SK-N-MC (cell line): Measurements from ENCODE around the gene ABCC1.

ENCODE experiments used
- DNase-seq: peaks from one replicate; pipeline ENCODE4 v3.0.0-alpha.2; 2011; ENCODE audit warnings: low read depth, low spot score
- H3K27ac ChIP-seq: fragments of 200-600 bp; sonication (generic); 2 replicates; pipeline ENCODE4 v1.5.1; 2016; ENCODE audit warnings: mixed run types
- H3K36me3 ChIP-seq: fragments of 200-600 bp; sonication (generic); 2 replicates; pipeline ENCODE4 v1.6.1; 2017; ENCODE audit warnings: antibody characterized with exemption, low read length, mixed read lengths; ENCODE audit not compliant: insufficient read depth
- H3K4me3 ChIP-seq: fragments of 200-600 bp; sonication (generic); 2 replicates; pipeline ENCODE4 v1.5.1; 2016
- H3K9ac ChIP-seq: fragments of 200-600 bp; sonication (generic); 2 replicates; pipeline ENCODE4 v1.8.0; 2017; ENCODE audit warnings: mixed run types, mixed read lengths; ENCODE audit not compliant: insufficient read length
- H3K9me3 ChIP-seq: fragments of 200-600 bp; sonication (generic); 2 replicates; pipeline ENCODE4 v1.6.1; 2017; ENCODE audit warnings: low read depth, mild to moderate bottlenecking, antibody characterized with exemption, low read length, moderate library complexity, mixed read lengths
- EZH2 ChIP-seq: fragments of 200-600 bp; sonication (generic); IDR thresholded peaks from one replicate; pipeline ENCODE4 v1.6.1; 2017; ENCODE audit warnings: antibody characterized with exemption
- FOXP2 ChIP-seq: optimal IDR thresholded peaks from 2 replicates; pipeline ENCODE3; 2011; ENCODE audit warnings: mild to moderate bottlenecking, moderate library complexity; ENCODE audit not compliant: insufficient read depth; ENCODE audit errors: extremely low read length, control extremely low read depth
- POLR2AphosphoS5 ChIP-seq: IDR thresholded peaks from 2 replicates; pipeline ENCODE4 v1.6.1; 2012; ENCODE audit warnings: mild to moderate bottlenecking, low read depth, low read length, borderline replicate concordance

Gene ABCC1

GRCh38 chr16:16105646-16106045 lies 156.2 kb downstream of the ABCC1 start:
- H3K27ac ChIP-seq, result no peak overlapping the region
- no peak overlapping the region for H3K9ac ChIP-seq
- peaks cover 23% of the 10 kb centered on the region; the same call in 1 of the 2 replicates for H3K36me3 ChIP-seq
- no peak for DNase-seq
- TF ChIP-seq POLR2AphosphoS5, result no peak
- TF ChIP-seq EZH2, result no peak
- H3K4me3 ChIP-seq, result no peak overlapping the region
- H3K9me3 ChIP-seq, result no peaks in the 10 kb centered on the region

DNA sequence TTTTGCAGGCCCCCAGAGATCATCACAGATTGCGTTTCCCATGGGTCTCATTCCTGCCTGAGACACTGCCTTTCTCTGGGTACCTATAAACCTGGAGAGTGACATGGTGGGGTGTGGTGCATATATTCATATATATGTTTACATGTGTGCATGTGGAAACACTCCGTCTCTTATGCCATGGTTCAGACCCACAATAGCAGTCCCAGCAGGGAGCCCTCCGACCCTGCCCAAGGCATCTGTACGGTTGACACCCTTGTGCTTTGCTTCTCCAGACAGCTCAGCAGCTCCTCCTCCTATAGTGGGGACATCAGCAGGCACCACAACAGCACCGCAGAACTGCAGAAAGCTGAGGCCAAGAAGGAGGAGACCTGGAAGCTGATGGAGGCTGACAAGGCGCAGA lies 157.1 kb downstream of the ABCC1 start:
- H3K27ac ChIP-seq, result no peak overlapping the region
- TF ChIP-seq POLR2AphosphoS5 (no peak), FOXP2 (no peak), EZH2 (no peak)
- no peaks in the 10 kb centered on the region for H3K9me3 ChIP-seq
- no peak overlapping the region for H3K9ac ChIP-seq
- no peak overlapping the region for H3K4me3 ChIP-seq
- DNase-seq, result no peak
- H3K36me3 ChIP-seq, result peaks cover 29% of the 10 kb centered on the region; the same call in 1 of the 2 replicates

- DNase-seq, result no peak
- H3K9ac ChIP-seq, result no peak overlapping the region
- TF ChIP-seq FOXP2, result no peak
- no peaks in the 10 kb centered on the region for H3K9me3 ChIP-seq
- H3K27ac ChIP-seq, result no peak overlapping the region
- H3K36me3 ChIP-seq, result peaks cover 37% of the 10 kb centered on the region; the same call in 1 of the 2 replicates
- H3K4me3 ChIP-seq, result no peak overlapping the region
Measured at GRCh38 chr16:16107839-16108238, 158.4 kb downstream of the ABCC1 start.

GRCh38 chr16:16108759-16109158 lies 159.3 kb downstream of the ABCC1 start:
- H3K9ac ChIP-seq, result no peak overlapping the region
- no peak overlapping the region for H3K4me3 ChIP-seq
- peaks cover 35% of the 10 kb centered on the region; the same call in 1 of the 2 replicates for H3K36me3 ChIP-seq
- no peak for DNase-seq
- H3K27ac ChIP-seq, result no peak overlapping the region
- no peaks in the 10 kb centered on the region for H3K9me3 ChIP-seq
- TF ChIP-seq FOXP2, result no peak
- no peak for TF ChIP-seq EZH2
- no peak for TF ChIP-seq POLR2AphosphoS5

DNA sequence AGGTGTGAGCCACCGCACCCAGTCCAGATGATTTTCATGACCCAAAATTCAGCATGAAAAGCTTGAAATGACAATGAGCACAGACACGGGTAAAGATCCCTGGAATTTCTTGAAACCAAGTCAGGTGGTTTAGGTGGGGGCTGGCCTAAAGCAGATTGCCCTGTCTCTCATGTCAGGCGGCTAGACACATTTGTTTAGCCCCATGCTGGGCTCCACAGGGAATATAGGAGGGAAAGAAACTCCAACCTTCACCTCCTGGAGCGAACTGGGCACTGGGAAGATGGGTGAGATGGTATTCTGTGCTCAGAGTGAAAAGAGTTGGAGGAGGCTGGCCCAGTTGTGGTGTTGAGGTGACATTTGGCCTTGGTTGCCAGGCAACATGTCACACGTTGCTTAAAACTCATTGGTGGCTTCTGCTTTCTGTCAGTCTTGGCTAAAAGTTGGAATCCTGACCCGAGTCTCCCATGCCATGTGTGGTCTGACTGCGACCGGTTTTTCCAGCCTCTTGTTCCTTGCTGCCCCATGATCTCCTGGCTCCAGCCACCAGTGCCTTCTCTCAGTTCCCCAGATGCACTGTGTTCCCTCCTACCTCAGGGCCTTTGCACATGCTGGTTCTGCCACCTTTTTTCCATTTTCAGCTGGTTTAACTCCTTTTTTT lies 160.2 kb downstream of the ABCC1 start:
- Histone ChIP-seq H3K27ac (no peak overlapping the region), H3K9me3 (no peaks in the 10 kb centered on the region), H3K9ac (no peak overlapping the region), H3K4me3 (no peak overlapping the region), H3K36me3 (peaks cover 35% of the 10 kb centered on the region; the same call in 1 of the 2 replicates)
- no peak for DNase-seq
- TF ChIP-seq FOXP2, result no peak
- TF ChIP-seq POLR2AphosphoS5, result no peak
- TF ChIP-seq EZH2, result no peak

DNA sequence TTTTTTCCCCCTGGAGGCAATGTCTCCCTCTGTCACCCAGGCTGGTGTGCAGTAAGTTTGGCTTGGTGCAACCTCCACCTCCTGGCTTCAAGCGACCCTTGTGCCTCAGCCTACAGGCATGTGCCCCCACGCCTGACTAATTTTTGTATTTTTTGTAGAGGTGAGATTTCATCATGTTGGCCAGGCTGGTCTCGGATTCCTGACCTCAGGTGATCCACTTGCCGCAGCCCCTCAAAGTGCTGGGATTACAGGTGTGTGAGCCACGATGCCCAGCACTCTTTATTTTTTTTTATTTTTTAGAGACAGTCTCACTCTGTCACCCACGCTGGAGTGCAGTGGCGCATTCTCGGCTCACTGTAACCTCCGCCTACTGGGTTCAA lies 160.7 kb downstream of the ABCC1 start:
- Histone ChIP-seq H3K36me3 (peaks cover 40% of the 10 kb centered on the region; the same call in 1 of the 2 replicates), H3K4me3 (no peak overlapping the region), H3K9ac (no peak overlapping the region), H3K9me3 (no peaks in the 10 kb centered on the region), H3K27ac (no peak overlapping the region)
- TF ChIP-seq EZH2 (no peak), POLR2AphosphoS5 (no peak), FOXP2 (no peak)
- no peak for DNase-seq

- no peak for DNase-seq
- Histone ChIP-seq H3K36me3 (peaks cover 41% of the 10 kb centered on the region; the same call in 1 of the 2 replicates), H3K9ac (no peak overlapping the region), H3K27ac (no peak overlapping the region), H3K9me3 (no peaks in the 10 kb centered on the region), H3K4me3 (no peak overlapping the region)
- TF ChIP-seq EZH2 (no peak), FOXP2 (no peak), POLR2AphosphoS5 (no peak)
Measured at GRCh38 chr16:16111639-16112038, 162.2 kb downstream of the ABCC1 start.

GRCh38 chr16:16112450-16113053 lies 163.1 kb downstream of the ABCC1 start:
- DNase-seq, result no peak
- no peak for TF ChIP-seq EZH2
- TF ChIP-seq POLR2AphosphoS5, result no peak
- TF ChIP-seq FOXP2, result no peak
- Histone ChIP-seq H3K4me3 (no peak overlapping the region), H3K27ac (no peak overlapping the region), H3K9me3 (no peaks in the 10 kb centered on the region), H3K36me3 (peaks cover 48% of the 10 kb centered on the region), H3K9ac (no peak overlapping the region)
